CD4-positive, alpha-beta T cell treated with Interleukin-15 for 1 hour (primary cell): ENCODE measurements around the gene RPL19.

Experiments used
- DNase-seq: peaks from one replicate; pipeline ENCODE4 v3.0.0-alpha.2; 2020

Gene RPL19

DNA sequence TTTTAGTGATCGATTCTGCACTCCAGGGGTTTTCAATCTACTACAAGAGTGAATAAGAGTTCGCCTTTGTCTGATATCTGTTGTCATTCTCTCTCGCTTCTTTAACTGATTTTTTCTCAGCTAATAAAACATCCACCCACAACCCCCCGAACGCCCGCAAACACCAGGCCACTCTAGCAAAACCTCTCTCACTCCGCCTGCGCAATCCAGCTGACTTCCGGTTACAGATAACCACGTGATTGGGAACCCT lies 338 bp upstream of the RPL19 start:
- peak; percentile 90 for DNase-seq

DNA sequence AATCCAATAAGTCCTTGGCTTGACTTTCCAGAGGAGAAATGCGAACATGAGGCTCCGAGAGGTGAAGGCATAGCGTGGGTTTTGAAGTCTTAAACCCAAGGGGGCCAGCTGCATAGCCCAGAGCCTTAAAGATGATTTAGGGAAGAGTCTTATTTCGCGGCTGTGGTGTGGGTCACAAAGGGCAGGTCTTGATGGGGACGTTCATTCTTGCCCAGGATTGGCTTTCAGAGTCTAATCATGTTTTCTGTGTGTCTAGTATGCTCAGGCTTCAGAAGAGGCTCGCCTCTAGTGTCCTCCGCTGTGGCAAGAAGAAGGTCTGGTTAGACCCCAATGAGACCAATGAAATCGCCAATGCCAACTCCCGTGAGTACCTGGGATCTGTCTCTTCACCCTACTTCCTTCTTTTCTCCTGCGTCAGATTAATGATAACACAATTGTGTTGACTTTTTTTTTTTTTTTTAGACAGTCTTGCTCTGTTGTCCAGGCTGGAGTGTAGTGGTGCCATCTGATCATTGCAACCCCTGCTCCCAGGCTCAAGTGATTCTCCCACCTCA lies 951 bp downstream of the RPL19 start:
- no peak for DNase-seq

GRCh38 chr17:39204245-39204644 lies 4.2 kb downstream of the RPL19 start:
- DNase-seq: no peak

GRCh38 chr17:39205112-39205526 lies 5.0 kb downstream of the RPL19 start:
- no peak for DNase-seq

- DNase-seq: no peak
These were observed 8.1 kb downstream of the RPL19 start for GRCh38 chr17:39208136-39208535.

- DNase-seq: peak; percentile 75
These were observed 8.8 kb downstream of the RPL19 start for GRCh38 chr17:39208893-39209292.

- peak; percentile 80 for DNase-seq
These were observed 9.4 kb downstream of the RPL19 start for GRCh38 chr17:39209317-39210092.

DNA sequence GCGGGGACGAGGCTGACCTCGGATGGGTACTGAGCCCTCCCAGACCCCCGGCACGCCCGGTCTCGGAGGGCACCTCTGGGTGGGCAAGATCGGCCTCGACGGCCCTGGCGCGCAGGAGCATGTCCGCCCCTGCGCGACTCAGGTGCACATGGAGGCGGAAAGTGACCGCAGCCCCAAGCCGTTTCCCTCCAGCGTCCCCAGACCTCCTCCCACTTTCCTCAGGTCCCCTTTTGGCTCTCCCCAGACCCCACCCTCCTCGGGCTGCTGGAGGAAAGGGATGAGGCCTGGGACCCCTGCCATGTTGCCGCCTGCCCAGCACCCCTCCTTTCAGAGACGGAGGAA lies 10.0 kb downstream of the RPL19 start:
- DNase-seq: no peak

- no peak for DNase-seq
These were observed 12.2 kb downstream of the RPL19 start for GRCh38 chr17:39212195-39212810.

GRCh38 chr17:39212841-39213480 lies 12.9 kb downstream of the RPL19 start:
- no peak for DNase-seq

- DNase-seq: no peak
These were observed 13.8 kb downstream of the RPL19 start for GRCh38 chr17:39213852-39214251.

GRCh38 chr17:39217734-39218369 lies 17.8 kb downstream of the RPL19 start:
- no peak for DNase-seq

DNA sequence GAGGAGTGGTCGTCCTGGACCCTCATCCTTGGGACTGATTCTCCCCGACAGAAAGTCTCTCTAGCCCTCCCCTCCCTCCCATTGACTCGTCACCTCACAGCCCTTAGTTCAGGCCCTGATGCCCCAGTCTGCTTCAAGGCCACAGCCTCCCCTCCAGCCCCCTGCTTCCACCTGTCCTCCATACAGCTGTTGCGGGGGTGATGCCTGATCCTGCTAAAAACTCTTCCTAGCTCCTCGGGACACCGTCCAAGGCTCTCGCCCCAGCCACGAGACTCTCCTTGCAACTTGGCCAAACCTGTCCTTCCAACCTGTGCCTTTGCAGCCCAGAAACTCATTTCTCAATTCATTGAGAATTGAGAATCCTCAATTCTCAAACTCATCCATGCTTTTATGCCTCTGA lies 18.8 kb downstream of the RPL19 start:
- DNase-seq: no peak

DNA sequence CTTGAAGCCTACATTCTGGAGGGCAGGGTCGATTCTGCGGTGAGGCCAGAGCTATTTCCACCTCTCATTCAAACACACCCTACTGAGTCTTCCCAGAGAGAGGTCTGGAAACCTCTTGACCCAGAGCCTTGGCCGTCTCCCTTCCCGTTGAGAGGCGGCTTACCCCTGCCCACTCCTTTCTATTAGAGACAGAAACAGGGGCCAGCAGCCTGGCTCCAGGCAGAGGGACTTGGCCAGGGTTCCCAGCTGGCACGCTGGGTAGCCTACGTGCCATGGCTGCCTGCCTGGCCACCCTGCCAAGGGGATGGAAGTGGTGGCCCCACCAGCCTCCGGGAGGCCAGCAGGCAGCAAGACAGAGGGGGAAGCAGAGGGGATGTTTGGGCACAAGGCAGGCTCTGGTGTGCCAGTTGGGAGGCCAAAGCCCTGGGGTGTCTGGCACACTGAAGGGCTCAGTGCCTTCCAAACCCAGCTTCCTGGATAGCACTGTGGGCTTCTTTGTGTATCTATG lies 19.6 kb downstream of the RPL19 start:
- DNase-seq: no peak

DNA sequence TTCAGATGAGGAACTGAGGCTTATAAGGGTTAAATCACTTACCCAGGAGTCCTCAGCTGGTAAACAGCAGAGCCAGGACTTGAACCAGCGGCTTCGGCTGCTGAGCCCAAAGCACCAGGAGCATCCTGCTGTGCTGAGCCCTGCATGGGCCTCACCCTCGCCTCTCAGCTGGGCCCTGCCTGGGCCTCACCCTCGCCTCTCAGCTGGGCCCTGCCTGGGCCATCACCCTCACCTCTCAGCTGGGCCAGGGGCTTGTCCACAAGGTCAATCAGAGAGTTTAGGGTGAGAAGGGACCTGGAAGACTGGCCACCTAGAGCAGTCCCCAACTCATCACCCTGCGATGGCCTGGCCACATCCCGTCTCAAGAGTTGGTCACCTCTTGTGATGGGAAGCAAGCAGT lies 21.5 kb downstream of the RPL19 start:
- DNase-seq: no peak

- DNase-seq: no peak
These were observed 22.1 kb downstream of the RPL19 start for GRCh38 chr17:39222151-39222550.

- no peak for DNase-seq
These were observed 23.1 kb downstream of the RPL19 start for GRCh38 chr17:39222866-39223834.

- DNase-seq: no peak
These were observed 24.1 kb downstream of the RPL19 start for GRCh38 chr17:39223907-39224777.

GRCh38 chr17:39224778-39225307 lies 24.8 kb downstream of the RPL19 start:
- no peak for DNase-seq

DNA sequence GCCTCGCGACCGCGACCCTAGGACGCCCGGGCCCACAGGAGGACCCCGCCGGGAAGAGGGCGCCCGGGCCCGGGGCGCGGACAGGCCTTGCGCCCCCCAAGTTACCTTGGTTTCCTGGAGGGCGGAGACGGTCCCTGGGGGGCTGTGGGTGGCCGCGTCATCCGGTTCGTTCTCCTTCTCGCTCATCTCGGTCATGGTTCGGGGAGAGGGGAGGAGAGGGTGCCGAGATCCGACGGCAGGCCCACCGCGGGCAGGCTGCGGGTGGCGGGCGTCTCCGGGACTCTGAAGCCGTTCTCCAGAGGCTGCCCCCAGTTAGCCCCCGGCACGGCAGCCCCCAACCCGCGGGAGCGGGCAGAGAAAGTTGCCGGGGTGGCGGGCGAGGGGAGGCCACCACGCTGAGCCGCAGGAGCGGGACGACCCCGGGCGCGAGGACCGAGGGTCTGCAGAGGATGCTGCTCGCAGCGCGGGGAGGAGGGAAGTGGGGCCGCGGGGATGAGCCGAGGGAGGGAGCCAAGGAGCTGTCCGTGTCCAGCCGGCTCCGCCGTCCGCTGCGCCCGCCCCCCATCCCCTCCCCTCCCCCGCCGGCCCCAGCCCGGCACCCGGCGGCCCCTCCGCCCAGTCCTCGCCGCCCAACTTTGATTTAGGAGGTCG lies 25.4 kb downstream of the RPL19 start, which contains the start of gene STAC2:
Gene STAC2, minus strand, starts transcription at position 638 of the 651 bp plus-strand sequence. Its CDS starts 443 bp downstream, at position 195.
- DNase-seq: peak; percentile 33
